Activated CD4-positive, alpha-beta T cell treated with anti-CD3 and anti-CD28 coated beads for 1 hour (primary cell): ENCODE results near the gene DHDH.

ENCODE experiments used
- DNase-seq: peaks from one replicate; pipeline ENCODE4 v3.0.0-alpha.2; 2020

The DHDH gene

DNA sequence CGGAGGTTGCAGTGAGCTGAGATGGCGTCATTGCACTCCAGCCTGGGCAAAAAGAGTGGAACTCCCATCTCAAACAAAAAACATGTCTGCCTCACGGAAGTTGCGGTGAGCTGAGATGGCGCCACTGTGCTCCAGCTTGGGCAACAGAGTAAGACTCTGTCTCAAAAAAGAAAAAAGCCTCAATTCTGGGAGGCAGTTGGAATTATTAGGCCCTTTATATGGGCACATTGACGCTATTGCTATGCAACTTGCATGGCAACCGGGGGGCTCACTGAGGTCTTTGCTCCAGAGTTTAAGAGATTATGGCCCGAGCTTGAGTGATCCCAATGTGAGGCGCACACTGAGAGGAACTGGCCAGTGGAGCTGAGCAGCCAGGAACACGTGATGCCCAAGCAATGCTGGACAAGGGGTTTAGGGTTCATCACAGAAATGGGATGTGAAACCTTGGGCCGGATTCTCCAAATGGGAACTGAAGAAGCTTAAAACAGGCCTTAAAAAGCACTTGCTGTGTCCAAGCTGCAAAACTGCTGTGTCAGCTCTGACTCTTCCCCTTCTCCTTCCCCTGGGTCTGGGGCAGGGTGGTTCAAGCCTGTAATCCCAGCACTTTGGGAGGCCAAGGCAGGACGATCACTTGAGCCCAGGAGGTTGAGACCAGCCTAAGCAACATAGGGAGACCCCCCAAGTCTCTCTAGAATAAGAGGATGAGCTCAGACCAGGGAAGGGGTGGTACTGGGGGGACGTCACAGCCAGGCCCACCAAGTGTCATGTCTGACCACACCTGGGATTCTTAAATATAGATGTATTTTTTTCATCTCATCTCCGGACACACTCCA, 34.1 kb downstream of the DHDH start:
- no peak for DNase-seq

DNA sequence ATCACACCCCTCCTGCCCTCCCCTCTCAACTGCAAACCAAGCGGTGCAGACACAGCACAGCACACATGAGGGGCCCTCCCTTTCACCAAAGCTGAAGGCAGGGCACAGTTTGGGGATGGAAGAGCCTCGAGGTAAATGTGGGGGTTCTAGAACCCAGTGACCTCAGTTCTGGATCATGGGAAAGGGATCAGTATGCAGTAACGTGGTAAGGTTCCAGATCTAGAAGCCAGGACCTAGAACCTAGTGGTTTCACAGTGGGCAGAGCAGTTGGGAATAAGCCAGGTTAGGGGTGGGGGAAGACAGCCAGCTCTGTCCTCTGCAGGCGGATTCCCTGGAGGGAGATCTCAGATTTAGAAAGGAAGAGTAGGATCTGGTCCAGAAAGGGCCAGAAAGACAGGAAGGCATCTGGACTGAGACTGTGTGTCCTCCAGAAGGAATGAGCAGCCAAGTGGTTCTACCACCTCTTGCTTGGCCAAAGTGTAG, 34.7 kb downstream of the DHDH start:
- DNase-seq, result no peak

DNA sequence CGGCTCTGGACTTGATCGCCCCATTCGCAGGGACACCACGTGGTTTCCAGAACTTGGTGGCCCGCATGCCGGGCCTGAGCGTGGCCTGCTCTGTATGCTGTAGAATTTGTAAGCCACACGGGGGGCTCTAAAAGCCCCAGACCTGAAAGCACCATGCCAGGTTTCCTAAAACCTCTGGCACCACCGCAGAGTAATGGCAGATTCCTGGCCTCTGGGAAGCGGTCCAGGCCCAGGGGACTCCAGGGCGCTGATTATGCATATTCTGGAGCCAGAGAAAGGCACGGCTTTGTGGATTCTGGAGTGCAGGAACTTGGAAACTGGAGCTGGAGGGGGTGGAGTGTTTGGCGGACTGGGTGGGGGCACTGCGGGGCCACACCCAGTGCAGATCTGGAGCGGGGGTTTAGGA, 35.3 kb downstream of the DHDH start:
- no peak for DNase-seq

DNA sequence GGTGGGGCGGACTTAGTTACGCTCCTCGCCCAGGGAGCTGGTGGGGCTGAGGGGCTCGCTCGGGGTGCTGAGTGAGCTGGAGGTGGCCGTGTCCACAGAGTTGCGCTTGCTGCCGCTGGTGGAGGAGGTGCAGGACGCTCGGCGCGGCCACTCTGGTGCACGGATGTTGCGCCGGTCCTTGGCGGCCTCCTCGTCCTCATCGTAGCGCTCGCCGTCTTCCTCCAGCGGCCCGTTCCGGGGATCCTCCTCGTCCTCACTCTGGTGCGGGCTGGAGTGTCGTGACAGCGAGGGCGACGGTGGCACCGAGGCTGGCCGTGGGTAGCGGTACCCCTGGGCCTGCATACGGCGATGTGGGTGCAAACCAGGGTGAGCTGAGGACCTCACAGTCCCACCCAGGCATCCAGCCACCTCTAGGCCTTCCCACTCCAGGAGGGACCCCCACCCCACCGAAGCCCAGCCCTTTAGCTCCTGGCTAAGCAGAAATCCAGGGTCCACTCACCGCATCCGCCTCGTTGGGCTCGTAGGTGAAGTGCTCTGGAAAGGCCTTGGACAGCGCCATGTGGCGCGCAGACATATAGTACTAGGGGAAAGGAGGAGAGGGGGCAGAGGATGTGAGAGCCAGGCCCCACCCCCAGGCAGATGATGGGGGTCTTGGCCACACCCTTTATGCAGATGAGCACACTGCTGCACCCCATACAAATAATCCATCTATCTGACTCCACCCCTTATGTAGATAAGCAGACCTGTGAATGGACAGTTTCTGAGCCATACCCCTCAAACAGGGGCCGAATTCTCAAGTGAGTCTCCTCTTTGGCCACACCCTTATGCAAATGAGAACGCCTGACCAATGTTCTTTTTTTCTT, 36.0 kb downstream of the DHDH start:
- DNase-seq, result no peak

DNA sequence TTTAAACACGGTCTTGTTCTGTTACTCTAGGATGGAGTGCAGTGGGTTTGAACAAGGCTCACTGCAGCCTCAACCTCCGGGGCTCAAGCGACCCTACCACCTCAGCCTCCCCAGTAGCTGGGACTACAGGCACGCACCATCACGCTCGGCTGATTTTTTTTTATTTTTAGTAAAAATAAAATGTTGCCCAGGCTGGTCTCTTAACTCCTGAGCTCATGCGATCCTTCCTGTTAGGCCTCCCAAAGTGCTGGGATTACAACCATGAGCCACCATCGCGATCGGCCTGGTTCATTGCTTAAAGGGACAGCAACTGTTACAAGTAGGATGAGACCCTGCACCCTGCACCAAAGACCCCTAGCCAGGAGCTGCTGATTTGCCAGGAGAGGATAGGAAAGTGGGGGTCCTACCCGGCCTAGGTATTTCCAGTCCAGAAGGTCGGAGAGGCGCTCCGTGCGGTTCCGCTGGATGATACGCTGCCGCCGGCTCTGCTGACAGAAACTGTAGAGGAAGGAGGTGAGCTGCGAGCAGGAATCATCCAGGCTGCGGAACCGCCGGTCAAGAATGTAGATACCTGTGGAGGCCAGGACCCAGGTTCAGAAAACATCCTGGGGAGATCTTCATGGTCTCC, 36.8 kb downstream of the DHDH start:
- DNase-seq, result no peak

DNA sequence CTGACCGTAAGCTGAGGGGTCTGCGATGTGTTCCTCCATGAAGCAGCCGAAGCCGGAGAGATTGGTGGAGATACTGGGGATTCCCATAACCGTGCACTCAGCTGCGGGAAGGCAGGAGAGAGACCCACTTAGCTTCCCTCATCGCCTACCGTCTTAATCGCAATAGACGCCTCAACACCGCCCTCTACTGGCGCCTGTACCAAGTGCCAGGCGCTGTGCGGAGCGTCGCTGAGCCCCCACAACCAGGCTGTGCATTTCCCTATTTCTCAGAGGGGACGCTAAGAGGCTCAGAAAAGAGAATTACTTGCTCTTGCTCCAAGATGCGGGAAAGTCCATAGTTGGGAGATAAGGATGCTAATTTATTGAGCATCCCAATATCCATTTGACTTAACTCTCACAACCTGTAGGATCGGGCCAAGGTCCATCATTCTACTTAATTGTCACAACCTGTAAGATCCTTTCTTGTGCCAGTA, 37.5 kb downstream of the DHDH start:
- peak; percentile 70 for DNase-seq

DNA sequence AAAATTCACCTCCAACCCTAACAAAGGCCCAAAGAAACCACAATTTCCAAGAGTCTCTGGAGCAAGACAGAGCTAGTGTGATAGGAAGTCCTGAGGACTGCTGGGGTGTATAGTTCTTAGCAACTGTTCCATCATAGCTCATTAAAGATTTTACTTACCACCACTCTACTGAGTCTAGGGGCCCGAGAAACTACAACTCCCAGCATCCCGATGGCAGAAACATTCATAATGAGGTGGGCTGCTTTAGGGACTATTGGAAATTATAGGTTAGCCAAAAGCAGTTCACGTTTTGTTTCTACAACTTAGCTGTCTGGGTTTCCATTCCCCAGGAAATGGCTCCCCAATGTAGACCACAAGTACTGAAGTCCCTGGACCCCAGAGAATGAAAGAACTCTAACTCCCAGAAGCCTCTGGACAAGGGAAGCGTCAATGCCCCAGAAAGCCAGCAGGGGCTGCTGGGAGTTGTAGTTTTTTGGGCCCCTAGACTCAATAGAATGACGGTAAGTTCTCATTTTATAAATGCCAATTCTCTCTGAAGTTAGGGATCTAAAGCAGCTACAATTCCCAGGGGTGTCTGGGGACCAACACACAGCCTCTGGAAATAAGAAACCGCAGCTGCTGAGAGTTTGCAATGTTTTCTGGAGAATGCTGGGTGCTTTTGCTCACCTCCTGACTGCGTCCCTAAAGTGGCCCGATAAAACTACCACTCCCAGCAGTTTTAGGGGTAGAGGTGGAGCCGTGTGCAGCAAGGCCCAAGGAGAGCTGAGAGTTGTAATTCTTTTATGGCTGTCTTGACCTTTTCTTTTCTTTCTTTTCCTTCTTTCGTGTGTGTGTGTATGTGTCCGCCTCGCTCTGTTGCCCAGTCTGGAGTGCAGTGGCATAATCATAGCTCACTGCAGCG, 42.7 kb downstream of the DHDH start:
- no peak for DNase-seq

DNA sequence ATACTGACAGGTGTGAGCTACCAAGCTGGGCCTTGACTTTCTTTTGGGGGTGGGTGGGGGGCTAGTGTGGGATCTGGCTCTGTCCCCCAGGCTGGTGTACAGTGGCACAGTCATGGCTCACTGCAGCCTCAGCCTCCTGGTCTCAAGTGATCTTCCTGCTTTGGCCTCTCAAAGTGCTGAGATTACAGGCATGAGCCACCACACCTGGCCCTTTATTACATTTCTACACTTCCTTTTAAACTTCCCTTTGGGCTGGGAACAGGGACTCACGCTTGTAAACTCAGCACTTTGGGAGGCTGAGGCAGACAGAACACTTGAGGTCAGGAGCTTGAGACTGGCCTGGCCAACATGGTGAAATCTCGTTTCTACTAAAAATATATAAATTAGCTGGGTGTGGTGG, 43.6 kb downstream of the DHDH start:
- no peak for DNase-seq

DNA sequence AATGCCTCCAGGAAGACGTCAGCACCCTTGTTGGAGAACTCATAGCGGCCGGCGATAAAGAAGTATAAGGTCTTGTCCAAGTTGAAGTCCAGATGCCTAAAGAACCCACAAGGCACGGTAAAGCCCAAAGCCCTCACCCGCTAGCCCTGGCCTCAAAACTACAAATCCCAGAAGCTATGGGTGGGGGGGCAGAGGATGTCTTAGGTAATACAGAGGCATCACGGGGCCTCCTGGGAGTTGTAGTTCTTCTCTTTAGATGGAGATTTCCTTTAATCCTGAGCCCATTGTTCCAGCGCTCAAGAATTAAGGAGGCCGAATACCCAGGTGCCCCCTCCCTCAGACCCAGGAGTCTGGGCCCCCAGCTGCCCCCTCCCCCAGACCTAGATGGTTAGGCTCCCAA, 48.8 kb downstream of the DHDH start:
- no peak for DNase-seq

DNA sequence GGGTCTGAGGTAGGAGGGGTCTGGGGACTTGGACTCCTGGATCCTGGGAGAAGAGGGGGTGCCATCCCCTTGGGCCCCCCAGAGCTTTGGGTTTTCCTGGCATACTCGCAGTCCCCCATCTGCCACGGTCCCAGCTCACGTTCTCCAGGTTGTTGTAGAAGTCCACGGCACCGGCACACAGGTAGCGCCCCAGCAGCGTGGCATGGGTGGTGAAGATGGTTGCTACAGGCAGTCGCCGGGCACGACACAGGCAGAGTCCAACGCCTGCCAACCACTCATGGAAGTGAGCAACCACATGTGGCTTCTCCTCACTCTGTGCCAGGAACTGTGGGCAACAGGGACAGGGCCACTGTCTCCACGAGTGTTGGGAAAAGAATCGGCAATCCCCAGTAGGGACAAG, 52.2 kb downstream of the DHDH start:
- DNase-seq, result no peak

DNA sequence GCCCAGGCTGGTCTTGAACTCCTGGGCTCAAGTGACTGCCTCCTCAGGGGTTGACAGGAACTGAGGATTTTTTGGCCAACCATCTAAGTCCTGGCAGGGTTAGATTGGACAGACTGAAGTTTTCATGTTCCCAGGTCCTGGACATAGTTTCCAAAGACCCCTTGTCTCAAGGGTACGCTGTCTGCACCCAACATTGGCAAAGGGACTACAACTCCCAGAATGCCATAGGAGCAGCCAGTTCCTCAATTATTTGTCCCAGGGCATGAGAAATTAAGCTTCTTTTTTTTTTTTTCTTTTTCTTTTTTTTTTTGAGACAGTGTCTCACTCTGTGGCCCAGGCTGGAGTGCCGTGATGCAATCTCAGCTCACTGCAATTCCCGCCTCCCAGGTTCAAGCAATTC, 52.7 kb downstream of the DHDH start:
- no peak for DNase-seq

DNA sequence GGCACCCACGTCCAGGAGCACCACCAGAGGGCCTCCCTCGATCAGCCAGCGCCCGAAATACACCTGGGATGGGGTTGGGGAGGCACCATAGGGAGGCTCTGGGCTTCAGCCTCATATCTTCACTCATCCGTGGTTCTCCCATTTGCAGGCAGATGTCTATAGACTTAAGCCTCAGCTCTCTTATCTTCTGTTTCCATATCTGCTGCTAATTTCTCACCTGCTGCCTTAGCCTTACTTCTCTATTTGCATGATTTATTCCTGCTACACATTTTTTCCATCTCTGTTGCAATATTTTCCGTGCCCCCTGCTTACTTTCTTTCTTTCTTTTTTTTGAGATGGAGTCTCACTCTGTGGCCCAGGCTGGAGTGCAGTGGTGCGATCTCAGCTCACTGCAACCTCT, 53.8 kb downstream of the DHDH start:
- no peak for DNase-seq

DNA sequence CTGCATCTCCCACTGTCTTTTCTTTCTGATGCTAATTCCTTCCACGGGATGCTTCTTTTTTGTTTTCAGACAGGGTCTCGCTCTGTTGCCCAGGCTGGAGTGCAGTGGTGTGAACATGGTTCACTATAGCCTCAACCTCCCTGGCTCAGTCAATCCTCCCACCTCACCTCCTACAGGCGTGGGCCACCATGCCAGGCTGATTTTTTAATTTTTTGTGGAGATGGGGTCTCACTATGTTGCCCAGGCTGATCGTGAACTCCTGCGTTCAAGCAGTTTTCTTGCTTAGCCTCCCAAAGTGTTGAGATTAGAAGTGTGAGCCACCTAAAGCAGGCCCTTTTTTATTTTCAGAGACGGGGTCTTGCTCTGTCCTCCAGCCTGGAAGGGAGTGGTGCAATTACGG, 54.8 kb downstream of the DHDH start:
- no peak for DNase-seq

DNA sequence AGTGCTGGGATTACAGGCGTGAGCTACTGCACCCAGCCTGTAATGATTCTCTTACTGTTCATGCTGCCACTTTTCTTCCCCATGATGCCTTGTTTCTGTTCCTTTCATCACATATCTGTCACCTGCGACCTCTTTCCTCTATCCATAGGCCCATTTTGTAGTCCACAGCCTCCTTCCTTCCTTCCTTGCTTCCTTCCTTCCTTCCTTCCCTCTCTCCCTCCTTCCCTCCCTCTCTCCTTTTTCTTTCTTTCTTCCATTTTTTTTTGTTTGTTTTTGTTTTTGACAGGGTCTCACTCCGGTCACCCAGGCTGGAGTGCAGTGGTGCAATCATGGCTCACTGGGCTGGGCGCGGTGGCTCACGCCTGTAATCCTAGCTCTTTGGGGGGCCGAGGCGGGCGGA, 55.4 kb downstream of the DHDH start:
- DNase-seq, result no peak

DNA sequence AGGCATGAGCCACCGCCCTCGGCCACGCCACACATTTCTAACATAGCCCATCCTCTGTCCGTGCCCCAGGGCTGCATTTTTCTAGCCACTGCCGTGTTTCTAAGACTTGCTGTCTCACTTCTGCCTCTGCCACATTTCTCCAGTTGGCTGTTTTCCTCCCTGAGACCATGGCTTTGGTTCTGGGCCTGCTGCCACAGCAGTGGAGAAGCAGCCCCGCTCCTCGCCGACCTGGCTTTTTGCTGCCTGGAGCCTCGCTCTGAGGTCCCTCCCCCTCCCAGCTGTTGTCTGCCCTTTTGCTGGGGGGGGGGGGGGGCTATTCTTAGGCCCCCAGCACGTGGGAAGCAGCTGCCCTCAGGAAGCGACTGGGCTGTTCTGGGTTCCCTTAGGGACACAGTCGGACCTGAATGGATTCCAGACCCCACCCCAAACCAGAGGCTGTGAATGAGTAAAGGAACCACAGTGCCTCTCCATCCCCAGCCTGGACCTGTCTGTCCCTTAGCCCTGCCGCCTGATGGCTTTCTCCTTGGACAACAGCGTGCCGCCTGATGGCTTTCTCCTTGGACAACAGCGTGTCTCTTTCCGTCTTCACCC, 56.3 kb downstream of the DHDH start:
- no peak for DNase-seq

DNA sequence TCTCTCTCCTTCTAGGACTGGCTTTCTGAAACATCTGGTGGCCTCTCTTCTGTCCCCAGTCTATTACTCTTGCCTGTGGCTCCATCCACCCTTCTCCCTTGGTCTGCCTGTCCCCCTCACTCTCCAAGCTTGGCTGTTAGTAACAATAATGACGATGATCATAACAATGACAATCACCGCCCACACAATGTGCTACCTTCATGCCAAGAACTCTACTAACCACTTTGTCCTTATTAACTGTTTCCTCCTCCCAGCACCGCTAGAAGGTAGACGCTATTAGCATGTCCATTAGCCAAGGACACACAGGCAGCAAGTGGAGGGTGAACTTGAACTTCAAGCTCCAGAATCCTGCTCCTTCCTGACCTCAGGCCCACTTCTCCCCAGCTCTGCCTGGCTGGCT, 56.9 kb downstream of the DHDH start:
- DNase-seq, result no peak

DNA sequence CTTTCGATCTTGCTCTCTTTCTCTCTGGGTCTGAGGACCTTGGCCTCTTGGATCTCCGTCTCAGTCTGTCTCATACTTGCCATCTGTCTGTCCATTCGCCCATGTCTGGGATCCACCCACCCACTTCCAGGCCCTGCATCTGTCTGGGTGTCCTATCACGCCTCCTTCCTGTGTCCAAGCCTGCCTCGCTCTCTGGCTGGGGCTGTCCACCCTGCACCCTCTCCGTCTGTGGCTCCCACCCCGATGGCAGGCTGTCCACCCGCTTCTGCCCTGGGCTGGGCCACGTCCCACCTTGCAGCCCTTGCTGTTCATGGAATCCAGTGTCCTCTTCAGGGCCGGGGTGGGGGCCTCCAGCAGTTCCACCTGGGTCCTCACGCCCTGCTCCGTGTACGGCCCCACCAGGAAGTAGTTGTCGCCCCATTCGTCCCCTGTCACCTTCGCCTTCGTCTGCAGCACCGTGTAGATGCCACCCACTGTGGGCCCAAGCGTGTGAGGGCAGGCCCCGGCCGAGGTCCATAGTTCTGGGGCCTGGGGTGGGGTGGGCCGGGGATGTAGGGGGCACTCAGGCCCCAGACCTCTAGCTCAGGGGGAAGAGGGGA, 57.6 kb downstream of the DHDH start:
- no peak for DNase-seq

DNA sequence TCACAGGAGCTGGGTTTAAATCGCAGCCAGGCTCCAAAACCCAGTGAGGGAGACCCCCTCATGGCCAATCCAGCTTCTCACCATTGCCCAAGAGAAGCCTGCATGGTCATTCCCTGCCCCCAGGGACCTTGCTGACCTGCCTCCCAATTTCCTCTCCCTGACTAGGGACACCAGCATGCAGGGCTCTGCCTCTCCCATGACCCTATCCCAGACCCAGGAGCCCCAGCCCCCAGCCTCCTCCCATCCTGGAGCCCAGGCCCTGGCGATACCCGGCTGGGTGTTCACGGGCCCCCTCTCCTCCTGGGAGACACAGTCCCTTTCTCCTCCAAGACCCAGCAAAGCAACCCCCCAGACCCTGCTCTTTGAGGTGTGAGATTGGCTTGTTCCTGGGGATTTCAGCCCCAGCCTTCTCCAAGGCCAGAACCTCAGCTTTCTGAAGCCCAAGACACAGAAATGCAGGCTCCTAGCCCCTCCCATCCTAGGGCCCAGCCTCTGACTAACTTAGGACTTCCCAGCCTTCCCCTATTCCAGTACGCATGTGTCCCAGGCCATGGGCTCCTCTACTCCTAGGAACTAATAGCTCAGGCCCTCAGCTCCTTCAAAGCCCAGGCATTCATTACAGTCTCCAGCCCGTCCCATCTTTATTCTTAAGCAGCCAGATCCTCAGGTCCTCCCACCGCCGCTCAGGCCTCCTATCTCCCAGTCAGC, 58.5 kb downstream of the DHDH start:
- no peak for DNase-seq

DNA sequence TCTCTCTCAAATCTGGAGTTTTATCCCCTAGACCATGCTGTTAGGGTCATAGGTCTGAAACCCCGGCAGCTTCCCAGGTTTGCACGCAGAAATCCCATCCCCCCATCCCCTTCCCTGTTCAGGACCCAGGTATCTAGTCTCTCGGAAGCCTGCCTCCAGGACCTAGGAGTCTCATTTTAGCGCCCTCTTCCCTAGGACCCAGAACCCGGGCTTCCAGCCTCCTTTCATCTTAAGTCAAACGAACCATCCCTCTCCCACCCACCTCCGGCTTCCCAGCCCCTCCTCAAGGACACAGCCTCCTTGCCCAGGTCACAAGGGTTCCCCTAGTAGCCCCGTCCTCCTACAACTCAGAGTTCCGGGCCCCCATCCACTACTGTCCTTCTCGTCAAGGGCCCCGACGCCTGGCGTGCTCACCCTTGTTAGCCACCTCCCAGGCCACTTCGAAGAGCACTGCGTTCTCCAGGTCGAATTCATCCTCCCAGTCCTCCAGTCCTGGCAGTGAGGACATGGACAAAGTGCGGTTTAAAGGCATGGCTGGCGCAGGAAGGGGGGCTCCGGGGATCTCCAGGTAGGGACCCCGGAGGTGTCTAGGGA, 59.2 kb downstream of the DHDH start:
- no peak for DNase-seq
